ENCODE results near the gene FMN2.
A peak's percentile ranks its signal among the peaks of the same experiment; 100 is the strongest.

The FMN2 gene

GRCh38 chr1:240145120-240145519 is 53.4 kb downstream of the FMN2 start:
- no peak for DNase-seq (ENCODE audit: low spot score)
- in situ Hi-C loops (cut with MboI; ENCODE audit: low sequenced_read_pairs, unreplicated experiment): no loop called here
- TF ChIP-seq CTCF (IDR thresholded peaks at IDR 0.05; ENCODE audit: borderline replicate concordance, control extremely low read depth, extremely low read depth, insufficient read depth, missing control alignments): no peak

GRCh38 chr1:240148333-240148732 is 56.6 kb downstream of the FMN2 start:
- no peak for TF ChIP-seq CTCF (IDR thresholded peaks at IDR 0.05; ENCODE audit: borderline replicate concordance, control extremely low read depth, extremely low read depth, insufficient read depth, missing control alignments)
- in situ Hi-C loops (cut with MboI; ENCODE audit: low sequenced_read_pairs, unreplicated experiment): no loop called here
- no peak for DNase-seq (ENCODE audit: low spot score)

GRCh38 chr1:240149484-240150094 is 57.9 kb downstream of the FMN2 start:
- TF ChIP-seq CTCF (IDR thresholded peaks at IDR 0.05; ENCODE audit: borderline replicate concordance, control extremely low read depth, extremely low read depth, insufficient read depth, missing control alignments): peak; percentile 46
- in situ Hi-C loops (cut with MboI; ENCODE audit: low sequenced_read_pairs, unreplicated experiment): no loop called here
- DNase-seq (ENCODE audit: low spot score): peak; percentile 20

- in situ Hi-C loops (cut with MboI; ENCODE audit: low sequenced_read_pairs, unreplicated experiment): no loop called here
- DNase-seq (ENCODE audit: low spot score): no peak
- no peak for TF ChIP-seq CTCF (IDR thresholded peaks at IDR 0.05; ENCODE audit: borderline replicate concordance, control extremely low read depth, extremely low read depth, insufficient read depth, missing control alignments)
Measured at GRCh38 chr1:240151136-240151735, 59.6 kb downstream of the FMN2 start.

- no peak for DNase-seq (ENCODE audit: low spot score)
- no peak for TF ChIP-seq CTCF (IDR thresholded peaks at IDR 0.05; ENCODE audit: borderline replicate concordance, control extremely low read depth, extremely low read depth, insufficient read depth, missing control alignments)
- in situ Hi-C loops (cut with MboI; ENCODE audit: low sequenced_read_pairs, unreplicated experiment): no loop called here
Measured at GRCh38 chr1:240152611-240153297, 61.1 kb downstream of the FMN2 start.

- no peak for DNase-seq (ENCODE audit: low spot score)
- in situ Hi-C loops (cut with MboI; ENCODE audit: low sequenced_read_pairs, unreplicated experiment): no loop called here
- no peak for TF ChIP-seq CTCF (IDR thresholded peaks at IDR 0.05; ENCODE audit: borderline replicate concordance, control extremely low read depth, extremely low read depth, insufficient read depth, missing control alignments)
Measured at GRCh38 chr1:240155605-240156004, 63.9 kb downstream of the FMN2 start.
